Memory B cell (primary cell): ENCODE results near the gene KRTAP9-8.
"Not testable (repeated sequence)": the region's sequence is repeated elsewhere in the genome, so short reads cannot be mapped to it uniquely, and the experiment has no call there.

Experiments
- ATAC-seq: fragments of 150-1000 bp; cut with Tn5 transposase; 2 replicates; pipeline ENCODE4 v1.10.0; 2021; ENCODE audit warnings: low read depth, mild to moderate bottlenecking, moderate library complexity
- DNase-seq, 2 donors: peaks; one replicate each; pipeline ENCODE4 v3.0.0; 2022; ENCODE audit warnings: low spot score in 2 of 2
- H3K27ac Mint-ChIP-seq: one replicate; pipeline ENCODE4 v1.8.0; 2022; ENCODE audit warnings: mild to moderate bottlenecking, moderate library complexity, mixed read lengths
- H3K27me3 Mint-ChIP-seq: one replicate; pipeline ENCODE4 v1.8.0; 2022; ENCODE audit warnings: mixed read lengths
- H3K36me3 Mint-ChIP-seq: one replicate; pipeline ENCODE4 v1.8.0; 2022; ENCODE audit warnings: mild to moderate bottlenecking, mixed read lengths
- H3K4me1 Mint-ChIP-seq: one replicate; pipeline ENCODE4 v1.8.0; 2022; ENCODE audit warnings: mixed read lengths
- H3K4me3 Mint-ChIP-seq: one replicate; pipeline ENCODE4 v1.8.0; 2022; ENCODE audit warnings: mild to moderate bottlenecking, moderate library complexity, mixed read lengths
- H3K9me3 Mint-ChIP-seq: one replicate; pipeline ENCODE4 v1.8.0; 2022; ENCODE audit warnings: mixed read lengths

KRTAP9-8 gene, protein sequence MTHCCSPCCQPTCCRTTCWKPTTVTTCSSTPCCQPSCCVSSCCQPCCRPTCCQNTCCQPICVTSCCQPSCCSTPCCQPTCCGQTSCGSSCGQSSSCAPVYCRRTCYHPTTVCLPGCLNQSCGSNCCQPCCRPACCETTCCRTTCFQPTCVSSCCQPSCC

DNA sequence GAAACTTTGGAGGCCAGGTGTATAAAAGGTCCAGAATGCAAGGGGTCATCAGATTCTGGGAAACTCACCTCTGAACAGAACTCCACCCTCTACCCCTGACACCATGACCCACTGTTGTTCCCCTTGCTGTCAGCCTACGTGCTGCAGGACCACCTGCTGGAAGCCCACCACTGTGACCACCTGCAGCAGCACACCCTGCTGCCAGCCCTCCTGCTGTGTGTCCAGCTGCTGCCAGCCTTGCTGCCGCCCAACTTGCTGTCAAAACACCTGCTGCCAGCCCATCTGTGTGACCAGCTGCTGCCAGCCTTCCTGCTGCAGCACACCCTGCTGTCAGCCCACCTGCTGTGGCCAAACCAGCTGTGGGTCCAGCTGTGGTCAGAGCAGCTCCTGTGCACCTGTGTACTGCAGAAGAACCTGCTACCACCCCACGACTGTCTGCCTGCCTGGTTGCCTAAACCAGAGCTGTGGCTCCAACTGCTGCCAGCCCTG, at the start of gene KRTAP9-8:
Gene KRTAP9-8, plus strand, starts transcription at position 51 of the 489 bp plus-strand sequence. Its CDS starts 53 bp downstream, at position 104.
- ATAC-seq, H3K9me3 Mint-ChIP-seq, DNase-seq, H3K27ac Mint-ChIP-seq, H3K4me3 Mint-ChIP-seq, H3K4me1 Mint-ChIP-seq, H3K36me3 Mint-ChIP-seq: not testable (repeated sequence)
- peaks cover 41% of the 10 kb centered on the region for H3K27me3 Mint-ChIP-seq

DNA sequence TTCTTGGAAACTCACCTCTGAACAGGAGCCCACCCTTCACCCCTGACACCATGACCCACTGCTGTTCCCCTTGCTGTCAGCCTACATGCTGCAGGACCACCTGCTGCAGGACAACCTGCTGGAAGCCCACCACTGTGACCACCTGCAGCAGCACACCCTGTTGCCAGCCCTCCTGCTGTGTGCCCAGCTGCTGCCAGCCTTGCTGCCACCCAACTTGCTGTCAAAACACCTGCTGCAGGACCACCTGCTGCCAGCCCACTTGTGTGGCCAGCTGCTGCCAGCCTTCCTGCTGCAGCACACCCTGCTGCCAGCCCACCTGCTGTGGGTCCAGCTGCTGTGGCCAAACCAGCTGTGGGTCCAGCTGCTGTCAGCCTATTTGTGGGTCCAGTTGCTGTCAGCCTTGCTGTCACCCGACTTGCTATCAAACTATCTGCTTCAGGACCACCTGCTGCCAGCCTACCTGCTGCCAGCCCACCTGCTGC, 47.9 kb upstream of the KRTAP9-8 start, which contains the start of gene KRTAP9-1:
Gene KRTAP9-1, plus strand, starts transcription at position 51 of the 482 bp plus-strand sequence. Its CDS starts 0 bp downstream, at position 51.
- not testable (repeated sequence) for H3K4me3 Mint-ChIP-seq, H3K36me3 Mint-ChIP-seq, H3K27ac Mint-ChIP-seq, DNase-seq, H3K4me1 Mint-ChIP-seq, ATAC-seq, H3K9me3 Mint-ChIP-seq
- H3K27me3 Mint-ChIP-seq = peaks cover 33% of the 10 kb centered on the region

DNA sequence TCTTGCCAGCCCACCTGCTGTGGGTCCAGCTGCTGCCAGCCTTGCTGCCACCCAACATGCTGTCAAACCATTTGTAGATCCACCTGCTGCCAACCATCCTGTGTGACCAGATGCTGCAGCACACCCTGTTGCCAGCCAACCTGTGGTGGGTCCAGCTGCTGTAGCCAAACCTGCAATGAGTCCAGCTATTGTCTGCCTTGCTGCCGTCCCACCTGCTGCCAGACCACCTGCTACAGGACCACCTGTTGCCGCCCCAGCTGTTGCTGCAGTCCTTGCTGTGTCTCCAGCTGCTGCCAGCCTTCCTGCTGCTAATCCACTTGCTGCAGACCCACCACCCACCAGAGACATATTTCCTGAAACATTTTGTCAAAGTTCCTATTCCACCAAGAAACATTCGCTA, 47.5 kb upstream of the KRTAP9-8 start:
- no peaks in the 10 kb centered on the region for H3K4me1 Mint-ChIP-seq
- no peak overlapping the region for H3K27ac Mint-ChIP-seq
- DNase-seq (no peak), ATAC-seq (no peak)
- no peaks in the 10 kb centered on the region for H3K9me3 Mint-ChIP-seq
- H3K36me3 Mint-ChIP-seq = no peaks in the 10 kb centered on the region
- H3K4me3 Mint-ChIP-seq = no peak overlapping the region
- peaks cover 31% of the 10 kb centered on the region for H3K27me3 Mint-ChIP-seq

DNA sequence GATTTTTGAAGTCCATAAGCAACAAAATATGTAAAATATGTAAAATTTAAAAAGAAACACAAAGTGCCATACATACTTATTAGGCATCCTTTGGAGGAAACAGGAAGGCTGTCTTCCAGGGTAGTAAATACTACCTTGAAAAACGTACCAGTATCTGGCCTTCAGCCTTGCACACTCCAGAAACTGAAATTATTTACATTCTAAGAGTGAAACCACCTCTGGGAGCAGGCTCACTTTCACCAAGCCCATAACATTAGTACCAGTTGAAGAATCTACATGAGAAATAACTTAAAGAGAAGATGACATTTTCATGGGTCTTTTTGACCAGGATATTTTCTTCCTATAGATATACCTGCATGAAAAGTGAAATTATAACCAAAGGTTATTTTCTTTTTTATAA, 41.7 kb upstream of the KRTAP9-8 start:
- Mint-ChIP-seq H3K4me1 (no peaks in the 10 kb centered on the region), H3K27me3 (peaks cover 7% of the 10 kb centered on the region), H3K4me3 (no peak overlapping the region), H3K27ac (no peak overlapping the region), H3K36me3 (no peaks in the 10 kb centered on the region), H3K9me3 (peaks cover 5% of the 10 kb centered on the region)
- DNase-seq (no peak), ATAC-seq (no peak)

DNA sequence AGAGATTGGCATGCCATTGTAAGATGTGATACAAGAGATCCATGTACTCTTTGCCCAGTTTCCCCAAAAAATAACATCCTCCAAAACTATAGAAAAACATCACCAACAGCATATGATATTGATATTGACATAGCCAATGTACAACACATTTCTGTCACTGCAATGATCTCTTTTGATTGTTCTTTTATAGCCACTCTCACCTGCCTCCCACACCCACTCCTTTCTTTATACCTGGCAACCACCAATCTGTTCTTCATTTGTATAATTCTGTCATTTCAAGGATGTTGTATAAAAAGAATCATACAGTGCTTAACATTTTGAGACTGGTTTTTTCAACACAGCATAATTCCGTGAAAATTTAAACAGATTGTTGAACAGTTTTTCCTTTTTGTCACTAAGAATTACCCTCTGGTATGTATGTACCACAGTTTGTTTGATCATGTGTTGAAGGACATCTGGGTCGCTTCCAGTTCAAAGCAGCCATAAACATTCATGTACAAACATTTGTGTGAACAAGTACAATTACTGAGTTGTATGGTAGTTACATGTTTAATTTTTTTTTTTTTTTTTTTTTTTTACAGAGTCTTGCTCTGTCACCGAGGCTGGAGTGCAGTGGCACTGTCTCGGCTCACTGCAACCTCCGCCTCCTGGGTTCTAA, 38.2 kb upstream of the KRTAP9-8 start:
- DNase-seq (no peak), ATAC-seq (no peak)
- H3K27ac Mint-ChIP-seq = no peak overlapping the region
- no peaks in the 10 kb centered on the region for H3K27me3 Mint-ChIP-seq
- H3K9me3 Mint-ChIP-seq = peaks cover 5% of the 10 kb centered on the region
- H3K4me3 Mint-ChIP-seq = no peak overlapping the region
- no peaks in the 10 kb centered on the region for H3K36me3 Mint-ChIP-seq
- H3K4me1 Mint-ChIP-seq = no peaks in the 10 kb centered on the region

DNA sequence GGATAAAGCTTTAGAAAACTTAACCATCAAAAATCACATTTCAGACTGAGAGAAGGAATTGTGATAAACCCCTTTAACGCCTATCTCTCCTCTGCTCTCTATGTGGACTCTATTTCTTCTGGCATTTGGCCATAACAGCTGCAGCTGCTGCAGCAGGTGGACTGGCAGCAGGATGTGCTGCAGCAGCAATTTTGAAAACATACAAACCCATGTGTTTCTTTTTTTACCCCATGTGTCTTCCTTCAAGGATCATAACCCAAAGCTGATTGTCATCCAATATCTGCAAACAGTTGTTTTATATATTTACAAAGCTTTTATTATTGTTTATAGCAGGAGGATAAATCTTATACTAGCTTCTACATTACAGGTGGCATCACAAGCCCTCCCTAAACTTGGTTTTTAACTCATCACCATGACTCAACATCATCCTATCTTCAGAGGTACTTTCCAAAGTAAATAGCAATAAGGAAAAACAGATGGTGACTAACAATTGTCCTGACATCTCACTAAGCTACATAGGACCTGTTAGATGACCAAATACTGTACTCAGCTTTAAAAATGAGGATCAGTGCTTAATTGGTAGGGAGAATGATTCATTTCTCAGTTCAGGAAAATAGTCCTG, 25.8 kb upstream of the KRTAP9-8 start:
- ATAC-seq (no peak), DNase-seq (no peak)
- H3K36me3 Mint-ChIP-seq = no peaks in the 10 kb centered on the region
- no peak overlapping the region for H3K27ac Mint-ChIP-seq
- H3K9me3 Mint-ChIP-seq = peaks cover 1% of the 10 kb centered on the region
- H3K4me1 Mint-ChIP-seq = no peaks in the 10 kb centered on the region
- H3K4me3 Mint-ChIP-seq = no peak overlapping the region
- H3K27me3 Mint-ChIP-seq = peaks cover 22% of the 10 kb centered on the region

DNA sequence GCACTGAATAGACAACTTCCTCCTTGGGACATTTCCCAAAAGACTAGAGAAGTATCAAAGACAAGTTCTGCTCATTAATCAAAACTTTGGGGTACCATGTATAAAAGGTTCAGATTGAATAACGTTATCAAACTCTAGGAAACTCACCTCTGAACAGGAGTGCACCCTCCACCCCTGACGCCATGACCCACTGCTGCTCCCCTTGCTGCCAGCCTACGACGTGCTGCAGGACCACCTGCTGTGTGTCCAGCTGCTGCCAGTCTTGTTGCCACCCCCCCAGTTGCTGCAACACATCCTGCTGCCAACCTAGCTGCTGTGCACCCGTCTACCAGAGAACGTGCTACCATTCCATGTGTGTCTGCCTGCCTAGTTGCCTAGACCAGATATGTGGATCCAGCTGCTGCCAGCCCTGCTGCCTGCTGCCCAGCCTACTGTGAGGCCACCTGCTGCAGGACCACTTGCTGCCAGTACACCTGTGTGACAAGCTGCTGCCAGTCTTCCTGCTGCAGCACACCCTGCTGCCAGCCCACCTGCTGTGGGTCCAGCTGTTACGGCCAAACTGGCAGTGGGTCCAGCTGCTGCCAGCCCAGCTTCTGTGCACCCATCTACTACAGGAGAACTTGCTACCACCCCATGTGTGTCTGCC, 25.2 kb upstream of the KRTAP9-8 start:
- DNase-seq (no peak), ATAC-seq (no peak)
- peaks cover 1% of the 10 kb centered on the region for H3K9me3 Mint-ChIP-seq
- H3K27me3 Mint-ChIP-seq = peaks cover 24% of the 10 kb centered on the region
- no peaks in the 10 kb centered on the region for H3K36me3 Mint-ChIP-seq
- H3K4me3 Mint-ChIP-seq = no peak overlapping the region
- no peaks in the 10 kb centered on the region for H3K4me1 Mint-ChIP-seq
- no peak overlapping the region for H3K27ac Mint-ChIP-seq

DNA sequence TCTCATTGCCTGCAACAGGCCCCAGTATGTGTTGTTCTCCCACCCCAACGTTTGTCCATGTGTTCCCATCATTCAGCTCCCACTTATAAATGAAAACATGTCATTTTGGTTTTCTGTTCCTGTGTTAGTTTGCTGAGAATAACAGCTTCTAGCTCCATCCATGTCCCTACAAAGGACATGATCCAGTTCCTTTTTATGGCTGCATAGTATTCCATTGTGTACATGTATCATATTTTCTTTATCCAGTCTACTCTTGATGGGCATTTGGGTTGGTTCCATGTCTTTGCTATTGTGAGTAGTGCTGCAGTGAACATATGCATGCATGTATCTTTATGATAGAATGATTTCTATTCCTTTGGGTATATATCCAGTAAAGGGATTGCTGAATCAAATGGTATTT, 22.1 kb upstream of the KRTAP9-8 start:
- Mint-ChIP-seq H3K27ac (no peak overlapping the region), H3K4me1 (no peaks in the 10 kb centered on the region), H3K4me3 (no peak overlapping the region), H3K27me3 (peaks cover 17% of the 10 kb centered on the region), H3K36me3 (peaks cover 1% of the 10 kb centered on the region), H3K9me3 (peaks cover 5% of the 10 kb centered on the region)
- ATAC-seq (no peak), DNase-seq (no peak)

DNA sequence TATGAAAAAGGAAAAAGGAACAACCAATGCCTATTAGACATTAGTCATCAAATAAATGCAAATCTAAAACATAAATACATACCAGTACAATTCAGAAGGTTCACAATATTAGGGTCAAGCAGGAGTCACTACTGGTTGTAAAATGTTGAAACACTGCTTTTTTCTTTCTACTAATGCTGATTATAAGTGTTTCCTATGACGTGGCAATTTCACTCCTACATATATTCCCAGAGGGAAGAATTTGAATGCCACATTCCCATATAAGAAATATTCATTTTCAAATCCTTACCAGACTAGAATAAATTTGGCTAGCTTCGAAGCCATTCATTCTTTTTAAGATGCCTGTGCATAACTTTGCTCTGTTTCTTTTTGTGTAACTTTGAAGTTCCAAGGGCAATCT, 14.0 kb upstream of the KRTAP9-8 start:
- H3K4me3 Mint-ChIP-seq = no peak overlapping the region
- peaks cover 9% of the 10 kb centered on the region for H3K27me3 Mint-ChIP-seq
- no peaks in the 10 kb centered on the region for H3K4me1 Mint-ChIP-seq
- no peak for DNase-seq
- H3K27ac Mint-ChIP-seq = no peak overlapping the region
- no peaks in the 10 kb centered on the region for H3K36me3 Mint-ChIP-seq
- no peak for ATAC-seq
- H3K9me3 Mint-ChIP-seq = peaks cover 5% of the 10 kb centered on the region

DNA sequence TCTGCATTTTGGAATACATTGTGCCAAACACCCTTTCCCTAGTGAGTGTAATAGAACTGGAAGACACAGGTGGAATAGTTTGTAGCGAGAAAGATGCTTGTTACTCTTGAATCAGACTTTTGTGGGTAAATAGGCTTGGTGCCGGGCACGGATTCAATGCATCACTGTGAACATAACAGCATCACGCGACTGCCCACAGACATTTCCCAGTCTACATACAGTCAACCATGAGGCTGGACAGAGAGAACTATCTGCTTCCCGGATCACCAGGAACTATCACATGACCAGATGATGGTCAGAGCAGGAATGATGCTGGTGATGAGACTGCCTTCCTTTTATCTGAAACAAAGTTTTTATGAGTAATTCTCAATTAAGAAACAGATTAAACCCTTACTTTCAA, 11.7 kb upstream of the KRTAP9-8 start:
- DNase-seq (no peak), ATAC-seq (no peak)
- Mint-ChIP-seq H3K27me3 (peaks cover 9% of the 10 kb centered on the region), H3K27ac (no peak overlapping the region), H3K4me1 (peaks cover 3% of the 10 kb centered on the region), H3K4me3 (no peak overlapping the region), H3K36me3 (peaks cover 2% of the 10 kb centered on the region), H3K9me3 (peaks cover 2% of the 10 kb centered on the region)

DNA sequence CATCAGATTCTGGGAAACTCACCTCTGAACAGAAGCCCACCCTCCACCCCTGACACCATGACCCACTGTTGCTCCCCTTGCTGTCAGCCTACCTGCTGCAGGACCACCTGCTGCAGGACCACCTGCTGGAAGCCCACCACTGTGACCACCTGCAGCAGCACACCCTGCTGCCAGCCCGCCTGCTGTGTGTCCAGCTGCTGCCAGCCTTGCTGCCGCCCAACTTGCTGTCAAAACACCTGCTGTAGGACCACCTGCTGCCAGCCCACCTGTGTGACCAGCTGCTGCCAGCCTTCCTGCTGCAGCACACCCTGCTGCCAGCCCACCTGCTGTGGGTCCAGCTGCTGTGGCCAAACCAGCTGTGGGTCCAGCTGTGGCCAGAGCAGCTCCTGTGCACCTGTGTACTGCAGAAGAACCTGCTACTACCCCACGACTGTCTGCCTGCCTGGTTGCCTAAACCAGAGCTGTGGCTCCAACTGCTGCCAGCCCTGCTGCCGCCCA, 11.2 kb upstream of the KRTAP9-8 start, which contains the start of gene KRTAP9-2:
Gene KRTAP9-2, plus strand, starts transcription at position 51 of the 498 bp plus-strand sequence. Its CDS starts 7 bp downstream, at position 58.
- ATAC-seq, H3K9me3 Mint-ChIP-seq, H3K27ac Mint-ChIP-seq, H3K27me3 Mint-ChIP-seq, H3K4me1 Mint-ChIP-seq, DNase-seq, H3K36me3 Mint-ChIP-seq, H3K4me3 Mint-ChIP-seq: not testable (repeated sequence)

DNA sequence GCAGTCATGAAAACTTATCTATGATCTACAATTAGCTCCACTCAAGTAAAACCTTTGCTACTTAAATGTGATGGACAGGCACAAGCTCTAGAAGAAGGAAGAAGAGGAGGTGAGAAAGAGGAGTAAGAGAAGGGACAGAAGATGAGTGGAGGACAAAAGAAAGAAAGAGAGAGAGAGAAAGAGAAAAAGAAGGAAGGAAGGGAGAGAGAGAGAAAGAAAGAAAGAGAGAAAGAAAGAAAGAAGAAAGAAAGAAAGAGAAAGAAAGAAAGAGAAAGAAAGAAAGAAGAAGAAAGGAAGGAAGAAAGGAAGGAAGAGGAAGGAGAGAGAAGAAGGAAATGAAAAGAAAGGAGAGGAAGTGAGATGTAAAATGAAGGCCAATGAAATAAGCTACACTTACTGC, 7.7 kb upstream of the KRTAP9-8 start:
- Mint-ChIP-seq H3K27ac (no peak overlapping the region), H3K4me3 (no peak overlapping the region), H3K9me3 (peaks cover 2% of the 10 kb centered on the region), H3K36me3 (peaks cover 2% of the 10 kb centered on the region), H3K4me1 (peaks cover 3% of the 10 kb centered on the region), H3K27me3 (peaks cover 20% of the 10 kb centered on the region)
- ATAC-seq = no peak
- DNase-seq = no peak

DNA sequence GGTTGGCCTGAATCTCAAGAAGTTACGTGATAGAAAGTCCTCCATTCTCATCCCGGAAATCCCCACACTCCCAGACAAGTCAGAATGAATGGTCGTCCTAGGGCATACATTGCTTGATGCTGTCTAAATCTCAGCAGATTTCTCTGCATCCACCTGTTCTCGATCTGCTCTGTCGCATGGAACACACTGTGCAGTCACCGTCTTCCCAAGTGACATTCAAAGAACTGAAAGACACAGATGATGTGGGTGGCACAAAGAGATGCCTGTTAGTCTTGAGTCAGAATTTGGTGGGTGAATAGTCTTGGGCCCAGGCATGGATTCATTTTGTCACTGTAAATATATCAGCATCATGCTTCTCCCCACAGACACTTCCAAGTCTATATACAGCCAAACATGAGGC, 6.1 kb upstream of the KRTAP9-8 start:
- ATAC-seq = no peak
- H3K4me3 Mint-ChIP-seq = no peak overlapping the region
- H3K36me3 Mint-ChIP-seq = peaks cover 2% of the 10 kb centered on the region
- H3K4me1 Mint-ChIP-seq = peaks cover 6% of the 10 kb centered on the region
- H3K9me3 Mint-ChIP-seq = peaks cover 2% of the 10 kb centered on the region
- no peak for DNase-seq
- H3K27me3 Mint-ChIP-seq = peaks cover 29% of the 10 kb centered on the region
- no peak overlapping the region for H3K27ac Mint-ChIP-seq
